ENCODE data around the gene LNPEP.
"Not testable (repeated sequence)": the region's sequence is repeated elsewhere in the genome, so short reads cannot be mapped to it uniquely, and the experiment has no call there.

Gene LNPEP

DNA sequence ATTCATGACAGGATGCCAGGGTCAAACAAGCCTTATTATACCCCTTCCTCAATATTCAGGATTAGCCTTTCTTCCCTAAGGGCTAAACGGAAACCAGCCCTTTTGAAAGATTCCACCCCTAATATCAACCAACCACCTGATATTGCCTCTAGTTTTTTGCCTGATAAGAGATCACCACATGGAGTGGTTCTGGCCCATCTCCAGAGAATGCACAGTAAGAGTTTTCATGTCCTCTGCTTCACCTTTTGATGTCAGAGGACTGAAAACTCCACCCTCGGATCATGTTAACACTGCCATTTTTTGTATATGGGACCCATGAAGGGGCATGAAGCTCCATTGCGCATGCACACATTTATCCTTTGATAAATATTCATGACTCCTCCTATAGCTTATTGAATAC is 5.8 kb upstream of the LNPEP start (continued):
- no peak for TF ChIP-seq GLIS3 (CRISPR knock-in tag; IDR thresholded peaks at IDR 0.05)
- no peak for TF ChIP-seq TCF4 (CRISPR knock-in tag; IDR thresholded peaks at IDR 0.05; ENCODE audit: borderline replicate concordance)
- no peak for TF ChIP-seq TOX (CRISPR knock-in tag; IDR thresholded peaks at IDR 0.05; ENCODE audit: borderline replicate concordance)
- no peak for TF ChIP-seq ESRRG (CRISPR knock-in tag; IDR thresholded peaks at IDR 0.05)
- TF ChIP-seq ZFP30 (CRISPR knock-in tag; IDR thresholded peaks at IDR 0.05), result no peak
- no peak for TF ChIP-seq BACH2 (CRISPR knock-in tag; IDR thresholded peaks at IDR 0.05; ENCODE audit: borderline replicate concordance)
- TF ChIP-seq SNAI2 (CRISPR knock-in tag; IDR thresholded peaks at IDR 0.05), result no peak
- TF ChIP-seq RARB (CRISPR knock-in tag; IDR thresholded peaks at IDR 0.05), result no peak
- TF ChIP-seq ARNTL (CRISPR knock-in tag; IDR thresholded peaks at IDR 0.05; ENCODE audit: borderline replicate concordance, low read depth), result no peak
- no peak for TF ChIP-seq ZC3H10 (CRISPR knock-in tag; IDR thresholded peaks at IDR 0.05)
- TF ChIP-seq ZNF70 (CRISPR knock-in tag; IDR thresholded peaks at IDR 0.05), result no peak
- no peak for TF ChIP-seq ZNF8 (CRISPR knock-in tag; IDR thresholded peaks at IDR 0.05)
- no peak for TF ChIP-seq ZFP3 (CRISPR knock-in tag; IDR thresholded peaks at IDR 0.05)

DNA sequence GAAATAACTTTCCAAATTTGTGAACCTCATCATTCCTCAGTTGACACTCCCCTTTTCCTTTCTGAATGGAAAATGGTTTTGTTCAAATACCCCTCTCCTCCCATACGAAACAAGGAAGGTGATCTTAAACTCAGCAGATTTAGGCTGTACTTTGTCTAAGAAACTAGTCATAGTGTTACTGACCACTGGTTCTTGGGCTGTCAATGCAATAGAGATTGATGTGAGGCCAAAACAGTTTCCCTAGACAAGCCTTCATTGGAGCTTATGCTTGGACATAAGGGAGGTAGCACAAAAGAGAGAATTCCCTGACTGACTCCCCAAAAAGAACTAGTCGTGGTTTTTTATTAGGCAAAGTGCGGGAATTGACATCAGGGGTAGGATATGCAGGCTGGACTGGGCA is 5.3 kb upstream of the LNPEP start:
- no peak for ATAC-seq
- TF ChIP-seq GLIS3 (CRISPR knock-in tag; IDR thresholded peaks at IDR 0.05) (no peak), ZFP30 (CRISPR knock-in tag; IDR thresholded peaks at IDR 0.05) (no peak), TCF4 (CRISPR knock-in tag; IDR thresholded peaks at IDR 0.05; ENCODE audit: borderline replicate concordance) (no peak), CSDC2 (CRISPR knock-in tag; IDR thresholded peaks at IDR 0.05) (no peak), RARB (CRISPR knock-in tag; IDR thresholded peaks at IDR 0.05) (no peak), ZNF8 (CRISPR knock-in tag; IDR thresholded peaks at IDR 0.05) (no peak), PPARA (CRISPR knock-in tag; IDR thresholded peaks at IDR 0.05; ENCODE audit: borderline replicate concordance) (no peak), ZNF565 (CRISPR knock-in tag; conservative IDR thresholded peaks at IDR 0.05; ENCODE audit: low read depth) (no peak), SNAI2 (CRISPR knock-in tag; IDR thresholded peaks at IDR 0.05) (no peak)

DNA sequence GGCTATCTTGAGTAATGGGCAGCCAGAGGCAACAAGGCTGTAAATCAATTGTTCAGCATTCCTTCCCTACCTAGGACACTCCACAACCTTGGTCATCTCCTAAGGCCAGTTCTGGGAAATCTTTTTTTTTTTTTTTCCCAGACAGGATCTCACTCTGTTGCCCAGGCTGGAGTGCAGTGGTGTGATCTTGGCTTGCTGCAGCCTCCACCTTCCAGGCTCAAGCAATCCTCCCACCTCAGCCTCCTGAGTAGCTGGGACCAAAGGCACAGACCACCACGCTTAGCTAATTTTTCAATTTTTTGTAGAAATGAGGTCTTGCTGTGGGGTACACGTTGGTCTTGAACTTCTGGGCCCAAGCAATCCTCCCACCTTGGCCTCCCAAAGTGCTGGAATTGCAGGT is 4.8 kb upstream of the LNPEP start:
- not testable (repeated sequence) for ATAC-seq

DNA sequence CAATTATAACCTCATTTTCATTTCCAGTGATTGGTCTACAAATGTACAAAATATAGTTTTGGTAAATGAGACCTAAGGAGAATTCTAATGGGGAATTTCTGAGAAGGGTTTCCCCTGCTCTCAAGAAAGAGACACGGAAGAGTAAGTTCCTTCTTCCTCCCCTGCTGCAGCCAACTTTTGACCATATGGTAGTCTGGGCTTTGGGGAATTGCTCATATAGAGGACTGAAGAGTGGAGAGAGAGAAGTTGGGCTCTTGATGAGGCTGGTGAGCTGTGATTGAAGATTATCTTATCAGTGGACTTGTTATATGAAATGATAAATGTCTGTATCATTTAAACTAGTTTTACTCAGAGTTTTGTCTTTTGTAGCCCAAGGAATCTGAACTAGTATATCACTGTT is 4.3 kb upstream of the LNPEP start:
- TF ChIP-seq OSR1 (CRISPR knock-in tag; IDR thresholded peaks at IDR 0.05) (no peak), TOX (CRISPR knock-in tag; IDR thresholded peaks at IDR 0.05; ENCODE audit: borderline replicate concordance) (no peak), ZC3H10 (CRISPR knock-in tag; IDR thresholded peaks at IDR 0.05) (no peak), ZFP30 (CRISPR knock-in tag; IDR thresholded peaks at IDR 0.05) (no peak), ISL1 (CRISPR knock-in tag; IDR thresholded peaks at IDR 0.05) (no peak), PPARA (CRISPR knock-in tag; IDR thresholded peaks at IDR 0.05; ENCODE audit: borderline replicate concordance) (no peak), ARNTL (CRISPR knock-in tag; IDR thresholded peaks at IDR 0.05; ENCODE audit: borderline replicate concordance, low read depth) (no peak), GLIS3 (CRISPR knock-in tag; IDR thresholded peaks at IDR 0.05) (no peak), ZNF8 (CRISPR knock-in tag; IDR thresholded peaks at IDR 0.05) (no peak), CSDC2 (CRISPR knock-in tag; IDR thresholded peaks at IDR 0.05) (no peak), ZNF70 (CRISPR knock-in tag; IDR thresholded peaks at IDR 0.05) (no peak), ZNF565 (CRISPR knock-in tag; conservative IDR thresholded peaks at IDR 0.05; ENCODE audit: low read depth) (no peak), RARB (CRISPR knock-in tag; IDR thresholded peaks at IDR 0.05) (no peak), BACH2 (CRISPR knock-in tag; IDR thresholded peaks at IDR 0.05; ENCODE audit: borderline replicate concordance) (no peak)
- TF ChIP-seq, protein P1, sequence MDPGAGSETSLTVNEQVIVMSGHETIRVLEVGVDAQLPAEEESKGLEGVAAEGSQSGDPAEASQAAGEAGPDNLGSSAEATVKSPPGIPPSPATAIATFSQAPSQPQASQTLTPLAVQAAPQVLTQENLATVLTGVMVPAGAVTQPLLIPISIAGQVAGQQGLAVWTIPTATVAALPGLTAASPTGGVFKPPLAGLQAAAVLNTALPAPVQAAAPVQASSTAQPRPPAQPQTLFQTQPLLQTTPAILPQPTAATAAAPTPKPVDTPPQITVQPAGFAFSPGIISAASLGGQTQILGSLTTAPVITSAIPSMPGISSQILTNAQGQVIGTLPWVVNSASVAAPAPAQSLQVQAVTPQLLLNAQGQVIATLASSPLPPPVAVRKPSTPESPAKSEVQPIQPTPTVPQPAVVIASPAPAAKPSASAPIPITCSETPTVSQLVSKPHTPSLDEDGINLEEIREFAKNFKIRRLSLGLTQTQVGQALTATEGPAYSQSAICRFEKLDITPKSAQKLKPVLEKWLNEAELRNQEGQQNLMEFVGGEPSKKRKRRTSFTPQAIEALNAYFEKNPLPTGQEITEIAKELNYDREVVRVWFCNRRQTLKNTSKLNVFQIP (CRISPR knock-in tag; IDR thresholded peaks at IDR 0.05; ENCODE audit: borderline replicate concordance, low read depth), result no peak
- TF ChIP-seq, protein P2, sequence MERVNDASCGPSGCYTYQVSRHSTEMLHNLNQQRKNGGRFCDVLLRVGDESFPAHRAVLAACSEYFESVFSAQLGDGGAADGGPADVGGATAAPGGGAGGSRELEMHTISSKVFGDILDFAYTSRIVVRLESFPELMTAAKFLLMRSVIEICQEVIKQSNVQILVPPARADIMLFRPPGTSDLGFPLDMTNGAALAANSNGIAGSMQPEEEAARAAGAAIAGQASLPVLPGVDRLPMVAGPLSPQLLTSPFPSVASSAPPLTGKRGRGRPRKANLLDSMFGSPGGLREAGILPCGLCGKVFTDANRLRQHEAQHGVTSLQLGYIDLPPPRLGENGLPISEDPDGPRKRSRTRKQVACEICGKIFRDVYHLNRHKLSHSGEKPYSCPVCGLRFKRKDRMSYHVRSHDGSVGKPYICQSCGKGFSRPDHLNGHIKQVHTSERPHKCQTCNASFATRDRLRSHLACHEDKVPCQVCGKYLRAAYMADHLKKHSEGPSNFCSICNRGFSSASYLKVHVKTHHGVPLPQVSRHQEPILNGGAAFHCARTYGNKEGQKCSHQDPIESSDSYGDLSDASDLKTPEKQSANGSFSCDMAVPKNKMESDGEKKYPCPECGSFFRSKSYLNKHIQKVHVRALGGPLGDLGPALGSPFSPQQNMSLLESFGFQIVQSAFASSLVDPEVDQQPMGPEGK (CRISPR knock-in tag; IDR thresholded peaks at IDR 0.05; ENCODE audit: borderline replicate concordance), result no peak
- TF ChIP-seq, protein P3, sequence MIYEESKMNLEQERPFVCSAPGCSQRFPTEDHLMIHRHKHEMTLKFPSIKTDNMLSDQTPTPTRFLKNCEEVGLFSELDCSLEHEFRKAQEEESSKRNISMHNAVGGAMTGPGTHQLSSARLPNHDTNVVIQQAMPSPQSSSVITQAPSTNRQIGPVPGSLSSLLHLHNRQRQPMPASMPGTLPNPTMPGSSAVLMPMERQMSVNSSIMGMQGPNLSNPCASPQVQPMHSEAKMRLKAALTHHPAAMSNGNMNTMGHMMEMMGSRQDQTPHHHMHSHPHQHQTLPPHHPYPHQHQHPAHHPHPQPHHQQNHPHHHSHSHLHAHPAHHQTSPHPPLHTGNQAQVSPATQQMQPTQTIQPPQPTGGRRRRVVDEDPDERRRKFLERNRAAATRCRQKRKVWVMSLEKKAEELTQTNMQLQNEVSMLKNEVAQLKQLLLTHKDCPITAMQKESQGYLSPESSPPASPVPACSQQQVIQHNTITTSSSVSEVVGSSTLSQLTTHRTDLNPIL (CRISPR knock-in tag; IDR thresholded peaks at IDR 0.05; ENCODE audit: low read depth), result no peak
- no peak for ATAC-seq

DNA sequence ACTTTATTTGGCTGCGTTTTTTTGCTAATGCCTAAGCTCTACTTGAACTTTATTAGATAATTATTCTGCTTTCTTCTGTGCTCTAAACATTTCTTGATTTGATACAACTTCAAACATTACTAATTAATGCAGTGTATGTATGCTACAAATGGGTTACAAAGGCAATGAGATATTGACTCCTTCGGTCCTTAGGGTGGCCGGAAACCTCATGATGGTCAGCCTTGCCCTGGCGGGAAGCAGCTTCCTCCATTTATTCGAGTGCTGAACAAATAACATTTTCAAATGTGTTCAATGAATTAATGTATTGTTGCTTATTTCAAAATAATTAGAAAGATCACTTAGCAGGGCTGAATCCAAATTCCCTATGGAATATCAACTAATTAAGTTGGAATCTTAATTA is 3.9 kb upstream of the LNPEP start:
- no peak for ATAC-seq
- TF ChIP-seq ZNF70 (CRISPR knock-in tag; IDR thresholded peaks at IDR 0.05), result no peak
- no peak for TF ChIP-seq RARB (CRISPR knock-in tag; IDR thresholded peaks at IDR 0.05)
- TF ChIP-seq, protein P4, sequence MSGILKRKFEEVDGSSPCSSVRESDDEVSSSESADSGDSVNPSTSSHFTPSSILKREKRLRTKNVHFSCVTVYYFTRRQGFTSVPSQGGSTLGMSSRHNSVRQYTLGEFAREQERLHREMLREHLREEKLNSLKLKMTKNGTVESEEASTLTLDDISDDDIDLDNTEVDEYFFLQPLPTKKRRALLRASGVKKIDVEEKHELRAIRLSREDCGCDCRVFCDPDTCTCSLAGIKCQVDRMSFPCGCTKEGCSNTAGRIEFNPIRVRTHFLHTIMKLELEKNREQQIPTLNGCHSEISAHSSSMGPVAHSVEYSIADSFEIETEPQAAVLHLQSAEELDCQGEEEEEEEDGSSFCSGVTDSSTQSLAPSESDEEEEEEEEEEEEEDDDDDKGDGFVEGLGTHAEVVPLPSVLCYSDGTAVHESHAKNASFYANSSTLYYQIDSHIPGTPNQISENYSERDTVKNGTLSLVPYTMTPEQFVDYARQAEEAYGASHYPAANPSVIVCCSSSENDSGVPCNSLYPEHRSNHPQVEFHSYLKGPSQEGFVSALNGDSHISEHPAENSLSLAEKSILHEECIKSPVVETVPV (CRISPR knock-in tag; IDR thresholded peaks at IDR 0.05), result no peak
- TF ChIP-seq, protein P1 (CRISPR knock-in tag; IDR thresholded peaks at IDR 0.05; ENCODE audit: borderline replicate concordance, low read depth), result no peak
- TF ChIP-seq ESRRG (CRISPR knock-in tag; IDR thresholded peaks at IDR 0.05), result no peak
- TF ChIP-seq, protein P5, sequence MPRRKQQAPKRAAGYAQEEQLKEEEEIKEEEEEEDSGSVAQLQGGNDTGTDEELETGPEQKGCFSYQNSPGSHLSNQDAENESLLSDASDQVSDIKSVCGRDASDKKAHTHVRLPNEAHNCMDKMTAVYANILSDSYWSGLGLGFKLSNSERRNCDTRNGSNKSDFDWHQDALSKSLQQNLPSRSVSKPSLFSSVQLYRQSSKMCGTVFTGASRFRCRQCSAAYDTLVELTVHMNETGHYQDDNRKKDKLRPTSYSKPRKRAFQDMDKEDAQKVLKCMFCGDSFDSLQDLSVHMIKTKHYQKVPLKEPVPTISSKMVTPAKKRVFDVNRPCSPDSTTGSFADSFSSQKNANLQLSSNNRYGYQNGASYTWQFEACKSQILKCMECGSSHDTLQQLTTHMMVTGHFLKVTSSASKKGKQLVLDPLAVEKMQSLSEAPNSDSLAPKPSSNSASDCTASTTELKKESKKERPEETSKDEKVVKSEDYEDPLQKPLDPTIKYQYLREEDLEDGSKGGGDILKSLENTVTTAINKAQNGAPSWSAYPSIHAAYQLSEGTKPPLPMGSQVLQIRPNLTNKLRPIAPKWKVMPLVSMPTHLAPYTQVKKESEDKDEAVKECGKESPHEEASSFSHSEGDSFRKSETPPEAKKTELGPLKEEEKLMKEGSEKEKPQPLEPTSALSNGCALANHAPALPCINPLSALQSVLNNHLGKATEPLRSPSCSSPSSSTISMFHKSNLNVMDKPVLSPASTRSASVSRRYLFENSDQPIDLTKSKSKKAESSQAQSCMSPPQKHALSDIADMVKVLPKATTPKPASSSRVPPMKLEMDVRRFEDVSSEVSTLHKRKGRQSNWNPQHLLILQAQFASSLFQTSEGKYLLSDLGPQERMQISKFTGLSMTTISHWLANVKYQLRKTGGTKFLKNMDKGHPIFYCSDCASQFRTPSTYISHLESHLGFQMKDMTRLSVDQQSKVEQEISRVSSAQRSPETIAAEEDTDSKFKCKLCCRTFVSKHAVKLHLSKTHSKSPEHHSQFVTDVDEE (CRISPR knock-in tag; IDR thresholded peaks at IDR 0.05), result no peak
